PC-3 (cell line): ENCODE results near the gene DDX46. TPM values are rescaled to one million over a fixed set of nuclear protein-coding genes. Genes with fewer than 3 reads are reported as not detected.

Experiments used
- ATAC-seq: fragments of 200-7000 bp; cut with Tn5 transposase; 2 replicates; pipeline ENCODE4 v1.9.1; 2020; ENCODE audit warnings: mild to moderate bottlenecking, moderate library complexity
- BruUV-seq: library from RNA; stranded (reverse); fragments of 400-500 nt; replicated peaks from 2 replicates; lab custom pipeline; 2021; lab: Mats Ljungman, UMichigan
- CTCF ChIA-PET: fragments of 300-600 bp; sonication (Branson Sonifier 250); formaldehyde crosslinking; loops from one replicate; lab custom pipeline; 2022; ENCODE audit warnings: antibody characterized with exemption; lab: Charles Lee
- POLR2A ChIA-PET: fragments of 300-600 bp; sonication (Branson Sonifier 250); formaldehyde crosslinking; loops from one replicate; lab custom pipeline; 2022; ENCODE audit warnings: antibody characterized with exemption; ENCODE audit not compliant: unreplicated experiment; lab: Charles Lee
- DNase-seq: peaks from one replicate; pipeline ENCODE4 v3.0.0-alpha.2; 2015
- H2AFZ ChIP-seq: fragments of 300-600 bp; sonication (generic); 2 replicates; pipeline ENCODE4 v1.6.0; 2016; ENCODE audit warnings: antibody characterized with exemption, low read length
- H3F3A ChIP-seq: fragments of 300-600 bp; sonication (generic); one replicate; pipeline ENCODE4 v1.6.0; 2017; ENCODE audit warnings: antibody characterized with exemption, low read length, control low read depth, mild to moderate bottlenecking; ENCODE audit not compliant: unreplicated experiment
- H3K27ac ChIP-seq: fragments of 300-600 bp; sonication (generic); 2 replicates; pipeline ENCODE4 v1.5.1; 2016; ENCODE audit warnings: mild to moderate bottlenecking, low read length
- H3K27me3 ChIP-seq: fragments of 300-600 bp; sonication (generic); 2 replicates; pipeline ENCODE4 v1.6.1; 2016; ENCODE audit warnings: low read length, mixed read lengths
- H3K36me3 ChIP-seq: fragments of 300-600 bp; sonication (generic); 2 replicates; pipeline ENCODE4 v1.6.1; 2016; ENCODE audit warnings: low read depth, mixed run types, low read length, mixed read lengths
- H3K4me1 ChIP-seq: fragments of 300-600 bp; sonication (generic); 2 replicates; pipeline ENCODE4 v1.5.1; 2016; ENCODE audit warnings: low read length; ENCODE audit not compliant: insufficient read depth
- H3K4me2 ChIP-seq: fragments of 300-600 bp; sonication (generic); 2 replicates; pipeline ENCODE4 v1.6.0; 2016; ENCODE audit warnings: low read length
- H3K4me3 ChIP-seq: fragments of 300-600 bp; sonication (generic); 2 replicates; pipeline ENCODE4 v1.5.1; 2016; ENCODE audit warnings: mild to moderate bottlenecking, low read length, mixed read lengths
- H3K79me2 ChIP-seq: fragments of 300-600 bp; sonication (generic); 2 replicates; pipeline ENCODE4 v1.6.1; 2017; ENCODE audit warnings: low read length, mixed read lengths
- H3K9ac ChIP-seq: fragments of 300-600 bp; sonication (generic); 2 replicates; pipeline ENCODE4 v1.6.0; 2016; ENCODE audit warnings: mild to moderate bottlenecking, low read length
- H3K9me2 ChIP-seq: fragments of 300-600 bp; sonication (generic); replicated peaks from 2 replicates; pipeline ENCODE4 v1.6.1; 2016; ENCODE audit warnings: mixed run types, low read length, mixed read lengths
- H3K9me3 ChIP-seq: fragments of 300-600 bp; sonication (generic); 2 replicates; pipeline ENCODE4 v1.6.1; 2016; ENCODE audit warnings: low read length, mixed read lengths
- H4K20me1 ChIP-seq: fragments of 300-600 bp; sonication (generic); 2 replicates; pipeline ENCODE4 v1.6.1; 2016; ENCODE audit warnings: low read length, mixed read lengths
- EZH2 ChIP-seq: fragments of 300-600 bp; sonication (generic); IDR thresholded peaks from one replicate; pipeline ENCODE4 v1.6.1; 2017; ENCODE audit warnings: antibody characterized with exemption, mild to moderate bottlenecking, low read length; ENCODE audit not compliant: unreplicated experiment
- EZH2phosphoT487 ChIP-seq: fragments of 300-600 bp; sonication (generic); IDR thresholded peaks from 2 replicates; pipeline ENCODE4 v1.6.1; 2018; ENCODE audit warnings: mild to moderate bottlenecking, antibody characterized with exemption, low read length, borderline replicate concordance
- intact Hi-C: fragments of 100-400 bp; cut with micrococcal nuclease; formaldehyde crosslinking; loops from 2 replicates; pipeline ENCODE4 v1.9.0; 2023
- total RNA-seq: library from RNA; depleted of rRNA; stranded (reverse); fragments of >200 nt; gene quantifications from 2 replicates; pipeline ENCODE4 v1.2.3, GENCODE V29; 2014
- TF ChIP-seq, protein P1 (sequence below): fragments of 300-600 bp; sonication (generic); conservative IDR thresholded peaks from 2 replicates; pipeline ENCODE4 v1.5.1; 2017; ENCODE audit warnings: antibody characterized with exemption, low read depth, mild to moderate bottlenecking, low read length

Gene DDX46
- total RNA-seq, 1 experiment from 2014 or later = 29.0 TPM

GRCh38 chr5:134818776-134819175, 60.2 kb downstream of the DDX46 start:
- Histone ChIP-seq H3K27me3 (no peaks in the 10 kb centered on the region), H3K36me3 (peaks cover 26% of the 10 kb centered on the region; the same call in 1 of the 2 replicates), H4K20me1 (no peaks in the 10 kb centered on the region), H3K9me2 (no peaks in the 10 kb centered on the region), H3K79me2 (no peaks in the 10 kb centered on the region), H3K27ac (no peak overlapping the region), H2AFZ (no peak overlapping the region), H3K9me3 (no peaks in the 10 kb centered on the region), H3K4me3 (no peak overlapping the region), H3F3A (no peaks in the 10 kb centered on the region), H3K4me2 (no peak overlapping the region), H3K9ac (no peak overlapping the region), H3K4me1 (no peaks in the 10 kb centered on the region)
- no peak for DNase-seq
- TF ChIP-seq EZH2phosphoT487 (no peak), EZH2 (no peak)
- TF ChIP-seq, protein P1, sequence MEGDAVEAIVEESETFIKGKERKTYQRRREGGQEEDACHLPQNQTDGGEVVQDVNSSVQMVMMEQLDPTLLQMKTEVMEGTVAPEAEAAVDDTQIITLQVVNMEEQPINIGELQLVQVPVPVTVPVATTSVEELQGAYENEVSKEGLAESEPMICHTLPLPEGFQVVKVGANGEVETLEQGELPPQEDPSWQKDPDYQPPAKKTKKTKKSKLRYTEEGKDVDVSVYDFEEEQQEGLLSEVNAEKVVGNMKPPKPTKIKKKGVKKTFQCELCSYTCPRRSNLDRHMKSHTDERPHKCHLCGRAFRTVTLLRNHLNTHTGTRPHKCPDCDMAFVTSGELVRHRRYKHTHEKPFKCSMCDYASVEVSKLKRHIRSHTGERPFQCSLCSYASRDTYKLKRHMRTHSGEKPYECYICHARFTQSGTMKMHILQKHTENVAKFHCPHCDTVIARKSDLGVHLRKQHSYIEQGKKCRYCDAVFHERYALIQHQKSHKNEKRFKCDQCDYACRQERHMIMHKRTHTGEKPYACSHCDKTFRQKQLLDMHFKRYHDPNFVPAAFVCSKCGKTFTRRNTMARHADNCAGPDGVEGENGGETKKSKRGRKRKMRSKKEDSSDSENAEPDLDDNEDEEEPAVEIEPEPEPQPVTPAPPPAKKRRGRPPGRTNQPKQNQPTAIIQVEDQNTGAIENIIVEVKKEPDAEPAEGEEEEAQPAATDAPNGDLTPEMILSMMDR = no peak
- intact Hi-C loops = no loop called here
- ChIA-PET POLR2A (no interaction called here), CTCF (interaction anchor here (0.7 kb wide), 1 partner anchor 192 kb away, joined by 3 read pairs; no protein-coding TSS in a partner anchor)
- ATAC-seq = no peak
- BruUV-seq = no TSS peak

DNA sequence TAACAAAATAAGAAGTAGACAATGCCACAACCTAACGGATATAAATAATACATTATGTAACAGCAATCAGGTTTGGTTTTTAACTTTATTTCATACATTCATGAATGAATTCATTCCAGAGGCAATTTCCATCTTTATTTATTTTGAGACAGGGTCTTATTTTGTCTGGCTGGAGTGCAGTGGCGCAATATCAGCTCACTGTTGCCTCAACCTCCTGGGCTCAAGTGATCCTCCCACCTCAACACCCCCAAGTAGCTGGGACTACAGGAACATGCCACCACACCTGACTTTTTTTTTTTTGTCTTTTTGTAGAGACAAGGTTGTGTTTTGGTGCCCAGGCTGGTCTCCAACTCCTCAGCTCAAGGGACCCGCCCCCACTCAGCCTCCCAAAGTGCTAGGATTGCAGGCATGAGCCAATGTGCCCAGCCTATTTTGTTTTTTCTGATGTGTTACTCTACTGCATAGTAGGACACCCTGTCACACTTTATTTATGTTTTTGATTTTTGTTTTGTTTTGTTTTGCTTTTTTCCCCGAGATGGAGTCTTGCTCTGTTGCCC, 60.9 kb downstream of the DDX46 start:
- CTCF ChIA-PET = no interaction called here
- Histone ChIP-seq H3K79me2 (no peaks in the 10 kb centered on the region), H2AFZ (no peak overlapping the region), H3K36me3 (peaks cover 26% of the 10 kb centered on the region; the same call in 1 of the 2 replicates), H4K20me1 (no peaks in the 10 kb centered on the region), H3K27ac (no peak overlapping the region), H3K9ac (no peak overlapping the region), H3K4me2 (no peak overlapping the region), H3K9me2 (no peaks in the 10 kb centered on the region), H3K4me1 (no peaks in the 10 kb centered on the region), H3F3A (no peaks in the 10 kb centered on the region), H3K4me3 (no peak overlapping the region), H3K27me3 (no peaks in the 10 kb centered on the region), H3K9me3 (no peaks in the 10 kb centered on the region)
- intact Hi-C loops = no loop called here
- BruUV-seq = no TSS peak
- POLR2A ChIA-PET = no interaction called here
- no peak for ATAC-seq
- no peak for TF ChIP-seq EZH2
- no peak for TF ChIP-seq EZH2phosphoT487
- TF ChIP-seq, protein P1 = no peak
- no peak for DNase-seq

DNA sequence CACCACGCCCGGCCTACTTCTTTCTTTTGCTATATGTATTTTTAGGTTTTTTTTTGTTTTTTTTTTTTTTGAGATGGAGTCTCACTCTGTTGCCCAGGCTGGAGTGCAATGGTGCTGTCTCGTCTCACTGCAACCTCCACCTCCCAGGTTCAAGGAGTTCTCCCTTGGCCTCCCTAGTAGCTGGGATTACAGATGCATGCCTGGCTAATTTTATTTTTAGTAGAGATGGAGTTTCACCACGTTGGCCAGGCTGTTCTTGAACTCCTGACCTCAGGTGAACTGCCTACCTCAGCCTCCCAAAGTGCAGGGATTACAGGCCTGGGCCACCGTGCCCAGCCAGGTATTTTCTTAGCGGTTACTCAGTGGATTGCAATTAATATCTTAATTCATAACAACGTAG, 63.3 kb downstream of the DDX46 start:
- TF ChIP-seq, protein P1 = no peak
- TF ChIP-seq EZH2phosphoT487 = no peak
- no peak for TF ChIP-seq EZH2
- Histone ChIP-seq H3K4me1 (no peaks in the 10 kb centered on the region), H4K20me1 (no peaks in the 10 kb centered on the region), H3K36me3 (peaks cover 23% of the 10 kb centered on the region; the same call in 1 of the 2 replicates), H3K4me2 (no peak overlapping the region), H3K27me3 (no peaks in the 10 kb centered on the region), H3K9me3 (no peaks in the 10 kb centered on the region), H3K27ac (no peak overlapping the region), H2AFZ (no peak overlapping the region), H3K79me2 (no peaks in the 10 kb centered on the region), H3K4me3 (no peak overlapping the region), H3K9ac (no peak overlapping the region), H3K9me2 (no peaks in the 10 kb centered on the region), H3F3A (no peaks in the 10 kb centered on the region)
- BruUV-seq = no TSS peak
- intact Hi-C loops = no loop called here
- DNase-seq (no peak), ATAC-seq (no peak)
- ChIA-PET CTCF (no interaction called here), POLR2A (no interaction called here)
